COLO668 (cell line): ENCODE measurements around the gene LRRC8E.

Experiments
- DNase-seq: peaks from one replicate; lab custom pipeline; 2025; ENCODE audit not compliant: unreplicated experiment; lab: John Stamatoyannopoulos, UW

Gene LRRC8E

DNA sequence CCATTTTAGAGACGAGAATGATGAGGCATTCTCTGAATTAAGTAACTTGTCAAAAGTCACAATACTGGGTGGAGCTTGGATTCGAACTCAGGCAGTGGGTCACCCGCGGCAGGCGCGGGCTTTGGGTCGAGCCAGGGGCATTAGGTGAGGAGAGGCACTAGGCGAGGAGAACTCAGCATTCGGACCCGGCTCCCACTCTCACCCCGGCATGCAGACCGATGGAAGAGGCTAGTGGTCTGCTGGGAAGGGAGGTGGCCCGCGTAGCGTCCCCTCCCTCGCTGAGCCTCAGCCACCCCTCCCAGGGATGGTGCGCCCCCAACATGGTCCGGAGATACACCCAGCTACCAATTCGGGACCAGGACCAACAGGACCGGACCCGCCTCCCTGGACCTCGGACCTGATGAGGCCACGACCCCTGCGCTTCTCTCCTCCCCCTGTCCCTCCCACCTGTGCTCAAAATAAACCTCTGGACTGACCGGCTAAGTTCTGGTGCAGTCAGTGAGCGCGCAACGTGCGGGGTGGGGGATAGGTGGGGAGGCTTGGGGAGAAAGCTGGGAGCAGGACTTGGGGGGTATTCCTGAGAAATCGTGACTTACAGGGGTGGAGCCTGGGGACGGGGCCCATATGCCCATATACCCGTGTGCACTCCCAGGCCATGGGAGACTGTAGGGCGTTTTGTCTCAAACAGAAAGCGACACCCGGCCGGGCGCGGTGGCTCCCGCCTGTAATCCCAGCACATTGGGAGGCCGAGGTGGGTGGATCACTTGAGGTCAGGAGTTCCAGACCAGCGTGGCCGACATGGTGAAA, 30.5 kb downstream of the LRRC8E start:
- no peak for DNase-seq

DNA sequence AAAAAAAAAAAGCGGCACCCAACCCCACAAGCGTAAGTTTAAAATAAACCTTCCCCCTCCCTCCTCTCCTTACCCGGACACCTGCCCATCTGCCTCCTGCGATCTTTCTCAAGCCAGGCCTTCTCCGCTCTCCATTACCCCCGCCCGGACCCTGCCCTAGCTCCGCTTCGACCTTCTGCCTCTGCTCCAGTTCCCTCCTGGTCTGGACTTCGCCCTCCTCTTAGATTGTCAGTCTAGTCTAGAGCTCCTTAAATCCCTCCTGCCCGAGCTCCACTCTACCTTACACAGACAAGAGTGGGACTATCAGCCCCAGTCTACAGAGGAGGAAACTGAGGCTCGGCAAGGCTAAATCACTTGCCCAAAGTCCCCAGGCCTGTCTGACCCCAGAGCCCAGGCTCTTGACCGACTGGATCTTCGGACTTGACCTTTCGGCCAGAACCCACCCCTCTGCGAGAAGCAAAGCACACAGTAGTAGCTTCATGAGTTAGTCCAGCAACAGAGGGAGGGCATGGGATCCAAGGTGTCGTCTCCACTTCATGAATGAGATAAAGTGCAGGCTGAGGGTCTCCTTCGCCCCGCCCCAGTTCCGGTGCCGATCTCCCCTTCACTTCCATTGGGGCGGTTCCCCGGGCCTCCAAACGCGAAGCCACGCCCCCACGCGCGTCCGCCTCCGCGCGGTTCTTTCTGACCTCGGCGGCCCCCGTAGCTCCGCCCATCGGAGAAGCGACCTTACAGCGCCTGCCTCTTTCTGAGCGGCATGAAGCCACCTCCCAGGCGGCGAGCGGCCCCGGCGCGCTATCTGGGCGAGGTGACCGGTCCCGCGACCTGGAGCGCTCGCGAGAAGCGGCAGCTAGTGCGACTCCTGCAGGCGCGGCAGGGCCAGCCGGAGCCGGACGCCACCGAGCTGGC, 31.6 kb downstream of the LRRC8E start, which contains the start of gene SNAPC2:
Gene SNAPC2, plus strand, starts transcription at position 729 of the 909 bp plus-strand sequence. Its CDS starts 29 bp downstream, at position 758.
- peak; percentile 98 for DNase-seq

DNA sequence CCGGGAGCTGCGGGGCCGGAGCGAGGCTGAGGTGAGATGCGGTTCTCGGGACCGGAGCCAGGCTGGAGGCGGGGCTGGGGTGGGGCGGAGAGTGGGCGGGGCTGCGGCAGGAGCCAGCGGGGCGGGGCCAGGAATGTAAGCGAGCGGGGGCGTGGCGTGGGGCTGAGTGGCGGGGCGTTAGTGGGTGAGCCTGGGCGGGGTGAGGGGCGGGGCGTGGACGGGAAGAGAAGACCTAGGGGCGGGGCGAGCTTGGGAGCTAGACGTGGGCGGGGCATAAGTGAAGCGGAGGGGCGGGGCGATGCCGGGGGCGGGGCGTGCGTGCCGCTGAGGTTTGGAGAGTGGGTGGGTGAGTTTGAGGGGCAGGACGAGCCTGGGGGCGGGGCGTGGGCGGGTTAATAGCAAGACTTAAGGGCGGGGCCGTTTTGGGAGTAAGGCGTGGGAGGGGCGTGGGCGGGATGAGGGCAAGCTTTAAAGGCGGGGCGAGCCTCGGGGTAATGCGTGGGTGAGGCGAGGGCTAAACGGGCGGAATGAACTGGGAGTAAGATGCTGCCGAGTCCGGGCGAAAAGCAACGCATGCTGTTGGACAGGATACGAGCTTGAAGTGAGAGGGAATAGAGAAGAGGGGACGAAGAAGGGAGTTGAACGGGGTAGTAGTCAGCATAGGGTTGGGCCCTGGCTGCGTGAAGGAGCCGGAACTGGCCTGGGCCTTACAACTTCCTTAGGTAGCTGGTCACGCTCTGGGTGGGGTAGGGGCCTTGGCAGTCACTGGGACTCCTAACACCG, 32.4 kb downstream of the LRRC8E start:
- DNase-seq, result peak; percentile 99

DNA sequence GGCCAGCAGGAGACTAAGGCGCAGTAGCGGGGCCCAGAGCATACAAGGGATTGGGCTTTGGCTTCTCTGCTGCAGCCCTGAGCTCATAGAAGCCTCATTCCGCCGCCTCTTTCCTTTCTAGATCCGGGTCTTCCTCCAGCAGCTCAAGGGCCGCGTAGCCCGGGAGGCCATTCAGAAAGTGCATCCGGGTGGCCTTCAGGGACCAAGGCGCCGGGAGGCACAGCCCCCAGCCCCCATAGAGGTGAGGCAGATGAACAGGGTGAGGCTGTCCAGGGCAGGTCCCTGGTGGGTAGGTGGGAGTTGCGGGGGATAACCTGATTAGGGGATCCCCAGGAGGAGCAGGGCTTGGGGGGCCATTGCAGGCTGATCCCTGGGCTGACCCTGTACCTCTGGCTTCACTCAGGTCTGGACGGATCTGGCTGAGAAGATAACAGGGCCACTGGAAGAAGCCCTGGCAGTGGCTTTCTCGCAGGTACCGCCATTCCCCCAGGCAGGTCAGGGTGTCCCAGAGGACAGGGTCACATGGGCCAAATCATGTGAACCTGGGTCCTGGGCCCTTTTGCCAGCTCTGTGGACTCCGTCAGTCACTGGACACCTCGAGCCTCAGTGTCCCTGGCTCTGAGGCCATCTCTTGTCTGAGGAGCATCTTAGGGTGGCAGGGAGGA, 33.1 kb downstream of the LRRC8E start:
- DNase-seq, result no peak

DNA sequence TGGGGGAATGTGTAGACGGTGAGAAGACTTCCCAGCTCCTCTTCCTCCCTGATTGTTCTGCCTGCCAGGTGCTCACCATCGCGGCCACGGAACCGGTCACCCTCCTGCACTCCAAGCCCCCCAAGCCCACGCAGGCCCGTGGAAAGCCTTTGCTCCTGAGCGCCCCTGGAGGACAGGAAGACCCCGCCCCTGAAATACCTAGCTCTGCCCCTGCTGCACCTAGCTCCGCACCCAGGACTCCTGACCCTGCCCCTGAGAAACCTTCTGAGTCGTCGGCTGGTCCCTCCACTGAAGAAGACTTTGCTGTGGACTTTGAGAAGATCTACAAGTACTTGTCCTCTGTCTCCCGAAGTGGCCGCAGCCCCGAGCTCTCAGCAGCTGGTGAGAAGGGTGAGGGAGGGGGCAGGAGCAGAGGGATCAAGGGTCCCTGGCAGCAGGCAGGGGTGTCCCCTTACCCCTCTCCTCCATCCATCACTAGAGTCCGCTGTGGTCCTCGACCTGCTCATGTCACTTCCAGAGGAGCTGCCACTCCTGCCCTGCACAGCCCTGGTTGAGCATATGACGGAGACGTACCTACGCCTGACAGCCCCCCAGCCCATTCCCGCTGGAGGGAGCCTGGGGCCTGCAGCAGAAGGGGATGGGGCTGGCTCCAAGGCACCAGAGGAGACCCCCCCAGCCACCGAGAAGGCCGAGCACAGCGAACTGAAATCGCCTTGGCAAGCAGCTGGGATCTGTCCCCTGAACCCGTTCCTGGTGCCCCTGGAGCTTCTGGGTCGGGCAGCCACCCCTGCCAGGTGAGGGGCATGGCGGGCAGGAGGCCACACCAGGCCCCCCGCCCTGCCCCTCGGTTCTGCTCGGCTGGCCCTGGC, 33.9 kb downstream of the LRRC8E start:
- no peak for DNase-seq

DNA sequence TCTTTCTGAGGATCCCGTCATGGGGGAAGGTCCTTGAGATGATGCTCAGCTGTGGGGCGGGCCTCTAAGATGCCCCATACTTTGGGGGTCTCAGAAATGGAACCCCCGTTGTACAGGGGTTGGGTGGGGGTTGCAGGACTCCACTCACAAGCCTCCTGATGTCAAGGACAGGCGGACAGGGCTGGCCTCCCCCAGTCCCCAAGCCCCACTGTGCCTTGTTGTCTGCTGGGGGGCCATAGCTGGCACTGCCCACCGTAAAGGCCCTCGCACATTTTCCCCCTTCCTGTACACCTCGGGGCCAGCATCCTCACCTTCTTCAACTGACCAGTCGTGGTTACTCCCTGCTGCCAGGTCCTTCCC, 34.5 kb downstream of the LRRC8E start:
- no peak for DNase-seq

DNA sequence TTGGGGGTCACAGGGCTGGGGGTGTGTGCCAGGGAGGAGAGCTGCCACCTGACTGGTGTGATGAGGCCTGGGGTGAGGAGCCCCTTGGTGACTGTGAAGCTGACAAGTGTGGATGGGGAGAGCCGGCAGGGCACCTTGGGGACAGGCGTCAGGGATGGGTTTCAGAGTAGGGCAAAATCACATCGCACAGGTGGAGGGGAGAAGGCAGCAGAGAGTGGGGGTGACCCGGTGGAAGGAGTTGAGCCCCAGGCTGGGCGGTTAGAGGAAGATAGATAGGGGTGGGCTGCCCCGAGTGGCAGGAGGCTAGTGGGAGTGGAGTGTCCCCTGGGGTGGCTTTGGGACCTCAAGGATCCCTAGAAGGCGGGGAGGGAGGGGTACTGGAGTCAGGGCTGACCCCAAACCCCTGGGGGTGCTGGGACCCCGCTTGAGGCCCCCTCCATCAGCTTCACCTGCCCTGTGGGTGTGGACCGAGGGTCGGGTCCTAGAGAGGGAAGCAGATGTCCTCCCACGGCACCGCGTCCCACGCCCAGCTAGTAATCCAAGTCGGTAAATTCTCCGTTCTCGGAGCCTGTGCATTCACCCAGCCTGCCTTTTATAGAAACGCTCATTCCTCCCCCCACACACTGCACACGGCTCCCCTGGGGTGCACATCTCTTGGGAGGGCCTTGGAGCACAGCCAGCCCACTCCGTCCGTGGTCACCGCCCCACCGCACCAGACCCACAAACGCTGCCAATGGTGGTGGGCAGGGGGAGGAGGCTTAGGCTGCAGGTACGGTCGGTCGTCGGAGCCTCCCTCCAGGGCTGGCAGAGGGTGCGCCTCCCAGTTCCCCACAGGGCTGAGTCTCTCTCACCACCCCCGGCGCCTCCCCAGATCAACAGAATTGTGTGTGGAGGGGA, 35.2 kb downstream of the LRRC8E start:
- DNase-seq, result no peak

DNA sequence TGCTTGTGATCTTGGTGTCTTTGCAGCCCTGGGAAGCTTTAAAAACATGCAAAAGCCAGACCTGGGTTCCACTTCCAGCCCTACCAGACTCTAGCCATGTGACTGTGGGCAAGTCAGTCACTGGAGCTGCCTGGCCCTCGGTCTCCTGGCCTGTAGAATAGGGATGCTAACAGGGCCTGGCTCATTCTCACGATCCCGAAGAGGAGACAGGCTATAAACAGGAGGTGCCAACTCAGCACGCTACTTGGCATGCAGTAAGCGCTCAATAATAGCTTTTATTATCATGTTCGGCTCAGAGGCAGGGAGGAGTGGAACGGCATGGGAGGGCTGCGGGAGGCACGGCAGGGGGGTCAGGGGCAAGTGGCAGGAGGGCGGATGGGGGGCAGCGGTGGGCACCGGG, 35.9 kb downstream of the LRRC8E start:
- DNase-seq, result no peak

DNA sequence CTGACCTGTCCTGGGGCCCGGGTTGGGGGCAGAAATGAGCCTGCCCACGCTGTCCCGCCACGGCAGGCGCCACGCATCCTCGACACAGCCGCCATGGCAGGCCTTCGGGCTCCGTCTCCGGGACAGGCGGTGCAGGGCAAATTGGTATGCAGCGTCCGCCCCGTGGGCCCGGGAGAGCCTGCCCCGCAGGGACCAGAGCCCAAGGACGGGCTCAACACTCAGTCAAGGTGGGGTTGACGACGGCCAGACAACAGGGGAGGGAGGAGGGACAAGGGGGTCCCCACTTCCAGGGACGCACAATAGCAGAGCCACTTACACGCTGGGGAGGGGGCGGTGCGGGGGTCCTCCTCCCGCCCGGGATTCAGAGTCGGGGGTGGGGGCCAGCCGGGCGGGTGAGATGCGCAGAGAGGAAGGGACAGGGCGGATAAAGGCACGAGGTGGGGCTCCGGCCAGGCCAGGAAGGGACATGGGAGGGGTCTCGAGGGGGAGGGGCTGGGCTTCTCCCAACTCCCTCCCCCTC, 36.4 kb downstream of the LRRC8E start:
- no peak for DNase-seq

DNA sequence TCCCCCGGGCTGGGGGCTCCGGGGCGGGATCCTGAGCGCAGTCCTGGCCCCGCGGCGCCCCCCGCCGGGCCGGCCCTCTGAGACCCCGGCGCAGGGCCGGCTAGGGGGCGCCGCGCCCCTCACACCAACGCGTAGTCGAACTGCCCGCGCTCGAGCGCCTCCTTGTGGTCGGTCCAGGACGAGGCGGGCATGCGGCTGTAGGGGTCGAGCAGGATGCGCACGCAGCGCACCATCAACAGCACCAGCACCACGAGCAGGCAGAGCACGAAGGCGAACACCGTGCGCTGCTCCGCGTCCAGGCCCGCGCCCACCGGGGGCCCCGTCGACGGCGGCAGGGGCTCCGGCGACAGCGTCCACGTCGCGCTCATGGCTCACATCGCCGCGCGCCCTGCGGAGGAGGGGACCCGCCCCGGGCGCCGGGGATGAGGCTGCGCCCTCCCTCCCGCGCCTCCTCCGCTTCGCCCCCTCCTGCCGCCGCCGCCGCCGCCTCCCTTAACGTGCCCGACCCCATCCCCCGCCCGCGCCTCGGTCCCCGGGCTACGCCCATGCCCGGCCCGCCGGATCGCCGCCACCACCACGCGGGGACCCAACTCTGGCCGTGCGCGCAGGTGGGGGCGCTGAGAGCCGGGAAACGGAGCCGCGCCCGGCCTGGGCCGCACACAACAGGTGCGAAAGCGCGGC, 37.0 kb downstream of the LRRC8E start:
- DNase-seq, result peak; percentile 81

DNA sequence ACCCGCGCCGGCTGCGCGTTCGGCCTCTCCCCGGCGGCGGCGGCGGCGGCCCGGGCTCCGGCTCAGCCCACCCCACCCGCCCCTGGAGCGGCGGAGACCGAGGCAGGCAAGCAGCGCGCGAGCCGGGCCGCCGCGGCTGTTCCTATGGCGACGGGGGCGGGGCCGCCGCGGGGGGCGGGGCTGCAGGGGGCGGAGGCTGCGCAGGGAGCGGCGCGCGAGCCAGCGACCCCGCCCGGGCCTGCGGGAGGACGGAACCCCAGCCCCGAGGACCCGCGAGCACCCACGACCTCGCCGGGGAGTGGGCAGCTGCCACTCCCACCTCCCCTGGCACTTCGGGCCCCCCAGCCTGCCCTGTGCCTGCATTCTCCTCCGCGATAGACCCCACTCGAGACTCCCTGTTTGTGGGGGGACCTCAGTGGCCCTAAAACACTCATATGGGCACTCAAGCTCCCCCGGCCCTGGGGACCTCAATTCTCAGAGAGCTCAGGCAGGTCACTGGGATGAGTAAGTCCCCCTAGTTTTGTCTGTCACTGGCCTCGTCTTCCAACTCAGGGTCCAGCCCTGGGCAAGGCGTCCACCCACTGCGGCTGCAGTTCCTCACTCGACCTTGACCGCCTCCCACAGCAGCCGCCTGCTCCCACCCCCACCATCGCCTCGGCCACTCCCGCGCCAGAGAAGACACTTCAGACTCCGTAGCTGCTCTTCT, 37.9 kb downstream of the LRRC8E start, which contains the start of gene CTXN1:
Gene CTXN1, minus strand, starts transcription at position 115 of the 706 bp plus-strand sequence. CDS start 597 bp downstream, outside the sequence.
- peak; percentile 78 for DNase-seq

DNA sequence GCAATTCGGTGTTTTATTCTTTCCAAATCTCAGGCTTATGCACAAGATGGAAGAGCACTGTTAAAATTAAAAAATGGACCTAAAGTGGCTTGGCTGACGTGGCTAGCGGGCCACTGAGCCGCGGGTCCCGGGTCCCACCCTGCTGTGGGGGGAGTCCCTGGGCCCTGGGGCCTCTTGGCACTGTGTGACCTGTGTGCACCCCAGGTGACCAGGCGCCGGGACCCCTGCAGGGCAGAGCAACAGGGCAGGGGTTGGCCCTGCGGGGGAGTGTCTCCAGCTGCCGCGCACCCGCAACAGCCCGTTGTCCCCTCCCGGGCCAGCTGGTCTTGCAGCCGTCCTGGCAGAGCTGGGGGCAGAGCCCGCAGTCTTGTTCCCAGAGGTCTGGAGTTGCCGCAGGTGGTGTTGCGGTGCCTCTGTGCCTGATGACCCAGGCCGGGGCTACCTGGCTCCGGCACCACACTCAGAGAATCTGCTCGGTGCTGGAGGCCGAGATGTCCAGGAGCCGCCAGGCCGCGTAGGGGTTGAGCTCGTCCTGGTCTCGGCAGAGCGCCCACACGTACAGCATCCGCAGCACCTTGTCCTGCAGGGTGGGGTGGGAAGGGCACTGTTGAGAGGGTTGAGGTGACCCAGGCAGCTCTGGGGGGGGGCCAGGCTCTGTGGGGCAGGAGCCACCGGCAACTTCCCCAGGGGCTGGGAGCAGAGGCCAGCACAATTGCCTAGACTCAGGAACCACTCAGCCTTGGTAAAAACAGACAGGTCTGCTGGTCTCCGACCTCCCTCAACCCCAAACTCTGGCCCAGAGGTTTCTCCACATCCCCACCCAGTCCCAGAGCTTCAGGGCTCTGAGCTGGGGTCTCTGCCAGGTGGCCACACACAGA, 38.7 kb downstream of the LRRC8E start:
- no peak for DNase-seq

DNA sequence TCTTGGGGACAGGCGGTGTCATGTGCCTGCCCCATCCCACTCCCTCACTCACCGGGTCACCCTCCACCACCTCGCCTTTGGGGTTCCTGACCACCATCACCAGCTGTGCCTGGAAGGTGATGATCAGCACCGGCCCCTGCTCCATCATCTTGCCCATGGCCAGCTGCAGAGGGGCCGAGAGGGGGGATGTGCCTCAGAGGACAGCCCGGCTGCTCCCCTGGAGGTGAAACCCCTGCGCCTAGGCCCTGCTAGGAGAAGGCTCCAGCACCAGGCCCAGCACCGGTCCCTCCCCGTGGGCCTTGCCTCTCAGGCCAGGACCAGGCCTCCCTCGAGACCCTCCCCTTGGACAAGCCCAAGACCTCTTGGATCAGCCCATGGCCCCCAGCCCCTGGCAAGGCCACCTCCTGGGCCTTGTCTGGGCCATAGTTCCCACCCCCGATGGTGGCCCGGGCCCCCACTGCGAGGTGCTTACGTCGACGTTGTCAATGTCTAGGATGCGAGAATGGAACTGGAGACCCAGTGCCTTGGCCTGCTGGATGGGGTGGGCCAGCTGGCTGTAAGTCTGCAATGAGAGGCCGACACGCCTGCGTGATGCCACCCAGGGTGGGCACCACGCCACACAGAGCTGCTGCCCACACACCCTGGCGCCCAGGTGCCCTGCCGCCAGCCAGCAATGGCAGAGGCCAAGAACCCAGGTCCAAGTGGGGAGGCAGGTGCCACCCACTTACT, 39.5 kb downstream of the LRRC8E start:
- DNase-seq, result no peak

DNA sequence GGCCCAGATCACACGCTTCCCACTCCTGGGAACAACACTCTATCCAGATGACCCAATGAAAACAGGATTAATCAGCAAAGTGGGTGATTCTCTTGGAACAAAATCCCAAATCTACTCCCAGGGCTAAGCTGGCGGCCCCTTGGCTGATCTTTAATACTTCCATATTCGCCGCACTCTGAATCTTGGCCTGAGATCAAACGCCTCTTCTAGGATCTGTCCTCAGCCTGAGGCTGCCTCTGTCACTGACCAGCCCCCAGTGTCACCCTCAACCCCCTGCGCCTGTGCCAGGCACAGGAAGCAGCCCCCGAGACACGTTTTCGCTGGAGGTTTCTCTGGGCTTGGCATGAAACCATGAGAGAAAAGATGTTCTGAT, 40.0 kb downstream of the LRRC8E start:
- no peak for DNase-seq
